Measurements from ENCODE around the gene ASCC2. TPM values are rescaled to one million over a fixed set of nuclear protein-coding genes. Genes with fewer than 3 reads are reported as not detected.

Gene ASCC2
- total and polyA plus RNA-seq, 2 experiments from 2014 or later: 30.5 to 31.3 TPM

DNA sequence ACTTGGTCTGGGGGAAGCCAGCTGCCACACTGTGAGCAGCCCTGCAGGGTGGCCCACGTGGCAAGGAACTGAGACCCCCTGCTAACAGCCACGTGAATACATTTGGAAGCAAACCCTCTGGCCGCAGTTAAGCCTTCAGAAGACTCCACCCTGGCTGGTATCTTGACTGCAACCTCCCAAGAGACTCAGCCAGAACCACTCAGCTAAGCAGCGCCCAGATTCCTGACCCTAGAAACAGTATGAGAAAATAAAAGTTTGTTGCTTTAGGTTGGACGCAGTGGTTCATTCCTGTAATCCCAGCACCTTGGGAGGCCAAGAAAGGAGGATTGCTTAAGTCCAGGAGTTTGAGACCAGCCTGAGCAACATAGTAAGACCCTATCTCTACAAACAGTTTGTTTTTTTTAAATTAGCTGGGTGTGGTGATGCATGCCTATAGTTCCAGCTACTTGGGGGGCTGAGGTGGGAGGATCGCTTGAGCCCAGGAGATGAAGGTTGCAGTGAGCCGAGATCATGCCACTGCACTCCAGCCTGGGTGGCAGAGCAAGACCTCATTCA is 79.9 kb downstream of the ASCC2 start:
- Mint-ChIP-seq H3K27ac (no peak overlapping the region), H3K36me3 (ENCODE audit: low read depth) (no peaks in the 10 kb centered on the region), H3K4me1 (no peaks in the 10 kb centered on the region; the same call in 2 of the 3 replicates), H3K4me3 (no peak overlapping the region), H3K27me3 (ENCODE audit: insufficient read depth, low read depth, poor library complexity) (peaks cover 4% of the 10 kb centered on the region), H3K9me3 (no peaks in the 10 kb centered on the region)
- Histone ChIP-seq H3K36me3 (ENCODE audit: insufficient read depth) (no peaks in the 10 kb centered on the region), H3K27me3 (ENCODE audit: insufficient read depth) (no peaks in the 10 kb centered on the region), H3K27ac (ENCODE audit: low read depth) (no peak overlapping the region), H3F3A (replicated peaks; ENCODE audit: low read depth) (no peaks in the 10 kb centered on the region), H3K9me2 (ENCODE audit: insufficient read depth) (no peaks in the 10 kb centered on the region), H3K79me2 (replicated peaks; ENCODE audit: insufficient read depth) (no peaks in the 10 kb centered on the region), H3K4me2 (no peak overlapping the region), H2AFZ (no peak overlapping the region), H4K20me1 (replicated peaks; ENCODE audit: insufficient read depth) (peaks cover 4% of the 10 kb centered on the region; the same call in 1 of the 2 replicates), H3K4me3 (no peak overlapping the region), H3K4me1 (ENCODE audit: insufficient read depth) (no peaks in the 10 kb centered on the region)
- TF ChIP-seq, protein P1, sequence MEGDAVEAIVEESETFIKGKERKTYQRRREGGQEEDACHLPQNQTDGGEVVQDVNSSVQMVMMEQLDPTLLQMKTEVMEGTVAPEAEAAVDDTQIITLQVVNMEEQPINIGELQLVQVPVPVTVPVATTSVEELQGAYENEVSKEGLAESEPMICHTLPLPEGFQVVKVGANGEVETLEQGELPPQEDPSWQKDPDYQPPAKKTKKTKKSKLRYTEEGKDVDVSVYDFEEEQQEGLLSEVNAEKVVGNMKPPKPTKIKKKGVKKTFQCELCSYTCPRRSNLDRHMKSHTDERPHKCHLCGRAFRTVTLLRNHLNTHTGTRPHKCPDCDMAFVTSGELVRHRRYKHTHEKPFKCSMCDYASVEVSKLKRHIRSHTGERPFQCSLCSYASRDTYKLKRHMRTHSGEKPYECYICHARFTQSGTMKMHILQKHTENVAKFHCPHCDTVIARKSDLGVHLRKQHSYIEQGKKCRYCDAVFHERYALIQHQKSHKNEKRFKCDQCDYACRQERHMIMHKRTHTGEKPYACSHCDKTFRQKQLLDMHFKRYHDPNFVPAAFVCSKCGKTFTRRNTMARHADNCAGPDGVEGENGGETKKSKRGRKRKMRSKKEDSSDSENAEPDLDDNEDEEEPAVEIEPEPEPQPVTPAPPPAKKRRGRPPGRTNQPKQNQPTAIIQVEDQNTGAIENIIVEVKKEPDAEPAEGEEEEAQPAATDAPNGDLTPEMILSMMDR (conservative IDR thresholded peaks at IDR 0.05; ENCODE audit: low read depth in 2 of 2): no peak
- TF ChIP-seq ZNF114 (CRISPR knock-in tag; IDR thresholded peaks at IDR 0.05) (no peak), STAT1 (IDR thresholded peaks at IDR 0.05; ENCODE audit: unreplicated experiment) (no peak), CREB1 (CRISPR knock-in tag; IDR thresholded peaks at IDR 0.05; ENCODE audit: low read depth) (no peak), EZH2 (IDR thresholded peaks at IDR 0.05; ENCODE audit: low read depth, unreplicated experiment) (no peak), POLR2AphosphoS5 (IDR thresholded peaks at IDR 0.05; ENCODE audit: low read depth) (no peak), EZH2phosphoT487 (IDR thresholded peaks at IDR 0.05; ENCODE audit: unreplicated experiment) (no peak), NANOG (IDR thresholded peaks at IDR 0.05; ENCODE audit: borderline replicate concordance) (no peak), ZNF331 (CRISPR knock-in tag; IDR thresholded peaks at IDR 0.05; ENCODE audit: low read depth) (no peak), JUNB (IDR thresholded peaks at IDR 0.05; ENCODE audit: unreplicated experiment) (no peak)
- TF ChIP-seq, protein P2, sequence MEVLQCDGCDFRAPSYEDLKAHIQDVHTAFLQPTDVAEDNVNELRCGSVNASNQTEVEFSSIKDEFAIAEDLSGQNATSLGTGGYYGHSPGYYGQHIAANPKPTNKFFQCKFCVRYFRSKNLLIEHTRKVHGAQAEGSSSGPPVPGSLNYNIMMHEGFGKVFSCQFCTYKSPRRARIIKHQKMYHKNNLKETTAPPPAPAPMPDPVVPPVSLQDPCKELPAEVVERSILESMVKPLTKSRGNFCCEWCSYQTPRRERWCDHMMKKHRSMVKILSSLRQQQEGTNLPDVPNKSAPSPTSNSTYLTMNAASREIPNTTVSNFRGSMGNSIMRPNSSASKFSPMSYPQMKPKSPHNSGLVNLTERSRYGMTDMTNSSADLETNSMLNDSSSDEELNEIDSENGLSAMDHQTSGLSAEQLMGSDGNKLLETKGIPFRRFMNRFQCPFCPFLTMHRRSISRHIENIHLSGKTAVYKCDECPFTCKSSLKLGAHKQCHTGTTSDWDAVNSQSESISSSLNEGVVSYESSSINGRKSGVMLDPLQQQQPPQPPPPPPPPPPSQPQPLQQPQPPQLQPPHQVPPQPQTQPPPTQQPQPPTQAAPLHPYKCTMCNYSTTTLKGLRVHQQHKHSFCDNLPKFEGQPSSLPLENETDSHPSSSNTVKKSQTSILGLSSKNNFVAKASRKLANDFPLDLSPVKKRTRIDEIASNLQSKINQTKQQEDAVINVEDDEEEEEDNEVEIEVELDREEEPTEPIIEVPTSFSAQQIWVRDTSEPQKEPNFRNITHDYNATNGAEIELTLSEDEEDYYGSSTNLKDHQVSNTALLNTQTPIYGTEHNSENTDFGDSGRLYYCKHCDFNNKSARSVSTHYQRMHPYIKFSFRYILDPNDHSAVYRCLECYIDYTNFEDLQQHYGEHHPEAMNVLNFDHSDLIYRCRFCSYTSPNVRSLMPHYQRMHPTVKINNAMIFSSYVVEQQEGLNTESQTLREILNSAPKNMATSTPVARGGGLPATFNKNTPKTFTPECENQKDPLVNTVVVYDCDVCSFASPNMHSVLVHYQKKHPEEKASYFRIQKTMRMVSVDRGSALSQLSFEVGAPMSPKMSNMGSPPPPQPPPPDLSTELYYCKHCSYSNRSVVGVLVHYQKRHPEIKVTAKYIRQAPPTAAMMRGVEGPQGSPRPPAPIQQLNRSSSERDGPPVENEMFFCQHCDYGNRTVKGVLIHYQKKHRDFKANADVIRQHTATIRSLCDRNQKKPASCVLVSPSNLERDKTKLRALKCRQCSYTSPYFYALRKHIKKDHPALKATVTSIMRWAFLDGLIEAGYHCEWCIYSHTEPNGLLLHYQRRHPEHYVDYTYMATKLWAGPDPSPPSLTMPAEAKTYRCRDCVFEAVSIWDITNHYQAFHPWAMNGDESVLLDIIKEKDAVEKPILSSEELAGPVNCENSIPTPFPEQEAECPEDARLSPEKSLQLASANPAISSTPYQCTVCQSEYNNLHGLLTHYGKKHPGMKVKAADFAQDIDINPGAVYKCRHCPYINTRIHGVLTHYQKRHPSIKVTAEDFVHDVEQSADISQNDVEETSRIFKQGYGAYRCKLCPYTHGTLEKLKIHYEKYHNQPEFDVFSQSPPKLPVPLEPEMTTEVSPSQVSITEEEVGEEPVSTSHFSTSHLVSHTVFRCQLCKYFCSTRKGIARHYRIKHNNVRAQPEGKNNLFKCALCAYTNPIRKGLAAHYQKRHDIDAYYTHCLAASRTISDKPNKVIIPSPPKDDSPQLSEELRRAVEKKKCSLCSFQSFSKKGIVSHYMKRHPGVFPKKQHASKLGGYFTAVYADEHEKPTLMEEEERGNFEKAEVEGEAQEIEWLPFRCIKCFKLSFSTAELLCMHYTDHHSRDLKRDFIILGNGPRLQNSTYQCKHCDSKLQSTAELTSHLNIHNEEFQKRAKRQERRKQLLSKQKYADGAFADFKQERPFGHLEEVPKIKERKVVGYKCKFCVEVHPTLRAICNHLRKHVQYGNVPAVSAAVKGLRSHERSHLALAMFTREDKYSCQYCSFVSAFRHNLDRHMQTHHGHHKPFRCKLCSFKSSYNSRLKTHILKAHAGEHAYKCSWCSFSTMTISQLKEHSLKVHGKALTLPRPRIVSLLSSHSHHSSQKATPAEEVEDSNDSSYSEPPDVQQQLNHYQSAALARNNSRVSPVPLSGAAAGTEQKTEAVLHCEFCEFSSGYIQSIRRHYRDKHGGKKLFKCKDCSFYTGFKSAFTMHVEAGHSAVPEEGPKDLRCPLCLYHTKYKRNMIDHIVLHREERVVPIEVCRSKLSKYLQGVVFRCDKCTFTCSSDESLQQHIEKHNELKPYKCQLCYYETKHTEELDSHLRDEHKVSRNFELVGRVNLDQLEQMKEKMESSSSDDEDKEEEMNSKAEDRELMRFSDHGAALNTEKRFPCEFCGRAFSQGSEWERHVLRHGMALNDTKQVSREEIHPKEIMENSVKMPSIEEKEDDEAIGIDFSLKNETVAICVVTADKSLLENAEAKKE (CRISPR knock-in tag; IDR thresholded peaks at IDR 0.05): no peak
- TF ChIP-seq, protein P3, sequence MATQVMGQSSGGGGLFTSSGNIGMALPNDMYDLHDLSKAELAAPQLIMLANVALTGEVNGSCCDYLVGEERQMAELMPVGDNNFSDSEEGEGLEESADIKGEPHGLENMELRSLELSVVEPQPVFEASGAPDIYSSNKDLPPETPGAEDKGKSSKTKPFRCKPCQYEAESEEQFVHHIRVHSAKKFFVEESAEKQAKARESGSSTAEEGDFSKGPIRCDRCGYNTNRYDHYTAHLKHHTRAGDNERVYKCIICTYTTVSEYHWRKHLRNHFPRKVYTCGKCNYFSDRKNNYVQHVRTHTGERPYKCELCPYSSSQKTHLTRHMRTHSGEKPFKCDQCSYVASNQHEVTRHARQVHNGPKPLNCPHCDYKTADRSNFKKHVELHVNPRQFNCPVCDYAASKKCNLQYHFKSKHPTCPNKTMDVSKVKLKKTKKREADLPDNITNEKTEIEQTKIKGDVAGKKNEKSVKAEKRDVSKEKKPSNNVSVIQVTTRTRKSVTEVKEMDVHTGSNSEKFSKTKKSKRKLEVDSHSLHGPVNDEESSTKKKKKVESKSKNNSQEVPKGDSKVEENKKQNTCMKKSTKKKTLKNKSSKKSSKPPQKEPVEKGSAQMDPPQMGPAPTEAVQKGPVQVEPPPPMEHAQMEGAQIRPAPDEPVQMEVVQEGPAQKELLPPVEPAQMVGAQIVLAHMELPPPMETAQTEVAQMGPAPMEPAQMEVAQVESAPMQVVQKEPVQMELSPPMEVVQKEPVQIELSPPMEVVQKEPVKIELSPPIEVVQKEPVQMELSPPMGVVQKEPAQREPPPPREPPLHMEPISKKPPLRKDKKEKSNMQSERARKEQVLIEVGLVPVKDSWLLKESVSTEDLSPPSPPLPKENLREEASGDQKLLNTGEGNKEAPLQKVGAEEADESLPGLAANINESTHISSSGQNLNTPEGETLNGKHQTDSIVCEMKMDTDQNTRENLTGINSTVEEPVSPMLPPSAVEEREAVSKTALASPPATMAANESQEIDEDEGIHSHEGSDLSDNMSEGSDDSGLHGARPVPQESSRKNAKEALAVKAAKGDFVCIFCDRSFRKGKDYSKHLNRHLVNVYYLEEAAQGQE (IDR thresholded peaks at IDR 0.05; ENCODE audit: unreplicated experiment): no peak
- TF ChIP-seq, protein P4, sequence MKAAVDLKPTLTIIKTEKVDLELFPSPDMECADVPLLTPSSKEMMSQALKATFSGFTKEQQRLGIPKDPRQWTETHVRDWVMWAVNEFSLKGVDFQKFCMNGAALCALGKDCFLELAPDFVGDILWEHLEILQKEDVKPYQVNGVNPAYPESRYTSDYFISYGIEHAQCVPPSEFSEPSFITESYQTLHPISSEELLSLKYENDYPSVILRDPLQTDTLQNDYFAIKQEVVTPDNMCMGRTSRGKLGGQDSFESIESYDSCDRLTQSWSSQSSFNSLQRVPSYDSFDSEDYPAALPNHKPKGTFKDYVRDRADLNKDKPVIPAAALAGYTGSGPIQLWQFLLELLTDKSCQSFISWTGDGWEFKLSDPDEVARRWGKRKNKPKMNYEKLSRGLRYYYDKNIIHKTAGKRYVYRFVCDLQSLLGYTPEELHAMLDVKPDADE (IDR thresholded peaks at IDR 0.05): no peak
- ATAC-seq (peak; percentile 43), DNase-seq (ENCODE audit: low spot score) (no peak)
